Panc1 (cell line): ENCODE data around the gene PLSCR3. TPM values are rescaled to one million over a fixed set of nuclear protein-coding genes. Genes with fewer than 3 reads are reported as not detected.

ENCODE experiments used
- ATAC-seq: fragments of 200-7000 bp; cut with Tn5 transposase; 2 replicates; pipeline ENCODE4 v1.9.1; 2020; ENCODE audit warnings: mild to moderate bottlenecking, moderate library complexity
- BruUV-seq: library from RNA; stranded (reverse); fragments of 400-500 nt; replicated peaks from 2 replicates; lab custom pipeline; 2021; lab: Mats Ljungman, UMichigan
- CTCF ChIA-PET: fragments of 300-600 bp; sonication (Branson Sonifier 250); formaldehyde crosslinking; loops from one replicate; lab custom pipeline; 2022; ENCODE audit warnings: antibody characterized with exemption; lab: Charles Lee
- POLR2A ChIA-PET: fragments of 300-600 bp; sonication (Branson Sonifier 250); formaldehyde crosslinking; loops from one replicate; lab custom pipeline; 2022; ENCODE audit warnings: antibody characterized with exemption; lab: Charles Lee
- DNase-seq: peaks from one replicate; pipeline ENCODE4 v3.0.0-alpha.2; 2010; ENCODE audit warnings: low read depth, low spot score
- H3K27ac ChIP-seq: 2 replicates; pipeline ENCODE4 v1.5.1; 2011; ENCODE audit warnings: mild to moderate bottlenecking, low read length, inconsistent platforms
- H3K27me3 ChIP-seq: fragments of 200-500 bp; sonication (Bioruptor generic); 2 replicates; pipeline ENCODE4 v1.6.0; 2014; ENCODE audit warnings: low read length, inconsistent platforms; ENCODE audit not compliant: control insufficient read depth, insufficient read depth
- H3K36me3 ChIP-seq: fragments of 200-500 bp; sonication (Bioruptor generic); 2 replicates; pipeline ENCODE4 v1.5.1; 2014; ENCODE audit warnings: inconsistent platforms, mild to moderate bottlenecking, low read length, moderate library complexity; ENCODE audit not compliant: control insufficient read depth, insufficient read depth
- H3K4me1 ChIP-seq: 2 replicates; pipeline ENCODE4 v1.5.1; 2011; ENCODE audit warnings: inconsistent platforms, mild to moderate bottlenecking, low read length, moderate library complexity; ENCODE audit not compliant: control insufficient read depth, insufficient read depth
- H3K4me3 ChIP-seq, 2 experiments: 2 replicates each; pipeline ENCODE4 v1.5.1; 2011 to 2012; ENCODE audit warnings: low read depth in 2 of 2, low read length in 2 of 2, mild to moderate bottlenecking in 2 of 2, inconsistent platforms in 1 of 2, moderate library complexity in 1 of 2
- H3K9me3 ChIP-seq: fragments of 200-500 bp; sonication (Bioruptor generic); 2 replicates; pipeline ENCODE4 v1.5.1; 2014; ENCODE audit warnings: low read depth, mild to moderate bottlenecking, inconsistent platforms, low read length, moderate library complexity; ENCODE audit not compliant: control insufficient read depth, insufficient read depth
- CTCF ChIP-seq: fragments of 450-650 bp; IDR thresholded peaks from 2 replicates; pipeline ENCODE4 v1.5.1; 2017; ENCODE audit warnings: mild to moderate bottlenecking
- REST ChIP-seq, 2 experiments: IDR thresholded peaks; 2 replicates each; pipeline ENCODE4 v1.6.1; 2011 to 2012; ENCODE audit warnings: low read depth in 2 of 2, control low read depth in 1 of 2, low read length in 1 of 2, mild to moderate bottlenecking in 1 of 2, moderate library complexity in 1 of 2; ENCODE audit not compliant: insufficient read depth in 1 of 2
- SIN3A ChIP-seq: IDR thresholded peaks from 2 replicates; pipeline ENCODE4 v1.6.1; 2012; ENCODE audit warnings: low read depth, mild to moderate bottlenecking, low read length, moderate library complexity, borderline replicate concordance; ENCODE audit not compliant: insufficient read depth
- TCF7L2 ChIP-seq: IDR thresholded peaks from 2 replicates; pipeline ENCODE4 v1.6.1; 2011; ENCODE audit warnings: mild to moderate bottlenecking, low read depth, low read length, inconsistent platforms
- in situ Hi-C: cut with HindIII; loops from 2 replicates; pipeline ENCODE4 v1.10.0; 2016; ENCODE audit warnings: low sequenced_read_pairs, low pct_unique_long_range_greater_than_20kb
- intact Hi-C: fragments of 100-400 bp; cut with micrococcal nuclease; formaldehyde crosslinking; loops from one replicate; pipeline ENCODE4 v1.10.0; 2022; ENCODE audit not compliant: unreplicated experiment
- total RNA-seq: library from RNA; stranded (reverse); gene quantifications from one replicate; pipeline ENCODE4 v1.2.1, GENCODE V29; 2021; ENCODE audit not compliant: unreplicated experiment

The PLSCR3 gene
- total RNA-seq, 1 experiment from 2014 or later = 32.0 TPM

GRCh38 chr17:7355053-7355452 is 39.3 kb downstream of the PLSCR3 start, which contains the start of gene TMEM95:
TSS of gene TMEM95 (plus strand) at chr17:7355156. CDS start at chr17:7355205, 49 bp downstream.
- ATAC-seq = no peak
- Histone ChIP-seq H3K4me1 (peaks cover 6% of the 10 kb centered on the region), H3K36me3 (no peaks in the 10 kb centered on the region; the same call in 1 of the 2 replicates), H3K4me3 (no peak within 1 kb of the TSS), H3K27ac (no peak within 1 kb of the TSS), H3K9me3 (no peaks in the 10 kb centered on the region), H3K27me3 (no peaks in the 10 kb centered on the region)
- intact Hi-C loops (loop anchor here (10.0 kb wide), 1 partner anchor 80 kb away; the partner anchor contains the start of genes FGF11 and TMEM102), in situ Hi-C loops (no loop called here)
- TF ChIP-seq CTCF = no peak
- POLR2A ChIA-PET = no interaction called here
- CTCF ChIA-PET = interaction anchor here (1.0 to 2.2 kb wide), 3 partner anchors 39 to 205 kb away, joined by 4 to 11 read pairs (median 4); partner anchors contain the start of gene PLSCR3
- no TSS peak for BruUV-seq
- no peak for DNase-seq

GRCh38 chr17:7354262-7354843 is 40.0 kb downstream of the PLSCR3 start:
- ATAC-seq (no peak), DNase-seq (no peak)
- CTCF ChIA-PET = interaction anchor here (1.2 kb wide), 2 partner anchors 83 to 206 kb away, joined by 3 to 4 read pairs; no protein-coding TSS in a partner anchor
- Histone ChIP-seq H3K9me3 (no peaks in the 10 kb centered on the region), H3K27me3 (no peaks in the 10 kb centered on the region), H3K4me3 (no peak overlapping the region), H3K36me3 (no peaks in the 10 kb centered on the region; the same call in 1 of the 2 replicates), H3K4me1 (peaks cover 9% of the 10 kb centered on the region), H3K27ac (no peak overlapping the region)
- no peak for TF ChIP-seq SIN3A
- TF ChIP-seq REST (IDR thresholded peaks at IDR 0.05; ENCODE audit: insufficient read depth in 1 of 2, low read depth in 2 of 2, low read length in 1 of 2) = no peak
- TF ChIP-seq TCF7L2 = no peak
- TF ChIP-seq CTCF = no peak
- intact Hi-C loops (loop anchor here (10.0 kb wide), 1 partner anchor 80 kb away; the partner anchor contains the start of genes FGF11 and TMEM102), in situ Hi-C loops (no loop called here)
- BruUV-seq = no TSS peak
- POLR2A ChIA-PET = interaction anchor here (1.4 kb wide), 1 partner anchor 81 kb away, joined by 4 read pairs; the partner anchor contains the start of gene TMEM102
